HEK293T (cell line): ENCODE data around the gene GABBR2.
"Not testable (repeated sequence)": the region's sequence is repeated elsewhere in the genome, so short reads cannot be mapped to it uniquely, and the experiment has no call there.

Source experiments
- ARNT ChIP-seq: fragments of 450-650 bp; IDR thresholded peaks from 2 replicates; pipeline ENCODE4 v1.6.1; 2017; ENCODE audit warnings: mild to moderate bottlenecking
- BHLHE40 ChIP-seq: fragments of 450-650 bp; IDR thresholded peaks from 2 replicates; pipeline ENCODE4 v1.6.1; 2016; ENCODE audit warnings: mild to moderate bottlenecking, moderate library complexity, borderline replicate concordance
- CTBP1 ChIP-seq: fragments of 450-650 bp; IDR thresholded peaks from 2 replicates; pipeline ENCODE4 v1.6.1; 2016; ENCODE audit warnings: borderline replicate concordance
- ELF4 ChIP-seq: fragments of 450-650 bp; IDR thresholded peaks from 2 replicates; pipeline ENCODE4 v1.6.1; 2017; ENCODE audit warnings: antibody characterized with exemption
- FOXA1 ChIP-seq: fragments of 450-650 bp; IDR thresholded peaks from 2 replicates; pipeline ENCODE4 v1.6.1; 2016; ENCODE audit warnings: mild to moderate bottlenecking
- FOXK2 ChIP-seq: fragments of 450-650 bp; IDR thresholded peaks from 2 replicates; pipeline ENCODE4 v1.6.1; 2016; ENCODE audit warnings: mild to moderate bottlenecking
- FOXM1 ChIP-seq: fragments of 450-650 bp; IDR thresholded peaks from 2 replicates; pipeline ENCODE4 v1.6.1; 2017; ENCODE audit warnings: mild to moderate bottlenecking, borderline replicate concordance
- LEF1 ChIP-seq: fragments of 450-650 bp; IDR thresholded peaks from 2 replicates; pipeline ENCODE4 v1.6.1; 2017; ENCODE audit warnings: mild to moderate bottlenecking, borderline replicate concordance
- NFRKB ChIP-seq: fragments of 450-650 bp; IDR thresholded peaks from 2 replicates; pipeline ENCODE4 v1.6.1; 2016; ENCODE audit warnings: mild to moderate bottlenecking, moderate library complexity
- PKNOX1 ChIP-seq: fragments of 450-650 bp; IDR thresholded peaks from 2 replicates; pipeline ENCODE4 v1.6.1; 2016
- SP1 ChIP-seq: fragments of 450-650 bp; IDR thresholded peaks from 2 replicates; pipeline ENCODE4 v1.6.1; 2017
- SUZ12 ChIP-seq: fragments of 450-650 bp; IDR thresholded peaks from 2 replicates; pipeline ENCODE4 v1.6.1; 2016; ENCODE audit warnings: mild to moderate bottlenecking
- TARDBP ChIP-seq: fragments of 450-650 bp; IDR thresholded peaks from 2 replicates; pipeline ENCODE4 v1.6.1; 2016
- ZNF384 ChIP-seq: fragments of 450-650 bp; IDR thresholded peaks from 2 replicates; pipeline ENCODE4 v1.6.1; 2016

- not testable (repeated sequence) for TF ChIP-seq ELF4, LEF1, ZNF384, SUZ12, FOXM1, SP1, FOXA1, TARDBP, FOXK2, ARNT, CTBP1, NFRKB, BHLHE40, PKNOX1
These were observed 23.9 kb downstream of the GABBR2 start for GRCh38 chr9:98684816-98685215.
